Smooth muscle cell (in vitro differentiated cells): ENCODE data around the gene EXTL1. TPM values are rescaled to one million over a fixed set of nuclear protein-coding genes. Genes with fewer than 3 reads are reported as not detected.

Source experiments
- DNase-seq: peaks from one replicate; lab custom pipeline; 2025; ENCODE audit not compliant: unreplicated experiment; lab: John Stamatoyannopoulos, UW
- H2AFZ ChIP-seq: fragments of 200-600 bp; sonication (generic); 2 replicates; pipeline ENCODE4 v1.6.0; 2016; ENCODE audit warnings: antibody characterized with exemption, low read depth, mild to moderate bottlenecking
- H3F3A ChIP-seq: fragments of 200-600 bp; sonication (generic); 2 replicates; pipeline ENCODE4 v1.6.0; 2017; ENCODE audit warnings: antibody characterized with exemption, low read depth
- H3K27ac ChIP-seq: fragments of 200-600 bp; sonication (generic); 2 replicates; pipeline ENCODE4 v1.5.1; 2016; ENCODE audit warnings: low read depth, mild to moderate bottlenecking
- H3K27me3 ChIP-seq: fragments of 200-600 bp; sonication (generic); 2 replicates; pipeline ENCODE4 v1.6.1; 2016; ENCODE audit warnings: low read depth, mild to moderate bottlenecking
- H3K36me3 ChIP-seq: fragments of 200-600 bp; sonication (generic); 2 replicates; pipeline ENCODE4 v1.5.1; 2016; ENCODE audit warnings: low read depth
- H3K4me1 ChIP-seq: fragments of 200-600 bp; sonication (generic); 2 replicates; pipeline ENCODE4 v1.5.1; 2016; ENCODE audit warnings: low read depth
- H3K4me2 ChIP-seq: fragments of 200-600 bp; sonication (generic); 2 replicates; pipeline ENCODE4 v1.6.0; 2016; ENCODE audit warnings: mild to moderate bottlenecking
- H3K4me3 ChIP-seq: fragments of 200-600 bp; sonication (generic); 2 replicates; pipeline ENCODE4 v1.5.1; 2016; ENCODE audit warnings: mild to moderate bottlenecking
- H3K79me2 ChIP-seq: fragments of 200-600 bp; sonication (generic); 2 replicates; pipeline ENCODE4 v1.6.0; 2016; ENCODE audit warnings: low read depth, mild to moderate bottlenecking
- H3K9ac ChIP-seq: fragments of 200-600 bp; sonication (generic); 2 replicates; pipeline ENCODE4 v1.6.0; 2016; ENCODE audit warnings: low read depth
- H3K9me3 ChIP-seq: fragments of 200-600 bp; sonication (generic); replicated peaks from 2 replicates; pipeline ENCODE4 v1.5.1; 2016; ENCODE audit warnings: low read depth
- H4K20me1 ChIP-seq: fragments of 200-600 bp; sonication (generic); 2 replicates; pipeline ENCODE4 v1.6.0; 2016; ENCODE audit warnings: low read depth
- CTCF ChIP-seq: fragments of 200-600 bp; sonication (generic); IDR thresholded peaks from 2 replicates; pipeline ENCODE4 v1.5.1; 2017; ENCODE audit warnings: borderline replicate concordance, mild to moderate bottlenecking, antibody characterized with exemption; ENCODE audit not compliant: insufficient read depth, poor library complexity, severe bottlenecking
- WGBS: methylation state at CpG from one replicate; pipeline ENCODE4 v1.1.7; 2016; ENCODE audit warnings: low lambda C conversion rate; 5-methylcytosine and 5-hydroxymethylcytosine counted together
- polyA plus RNA-seq: library from polyadenylated mRNA; unstranded; fragments of >200 nt; fragmentation: Nextera tagmentation; extraction: Ambion mirVana; gene quantifications from 2 replicates; pipeline ENCODE4 v1.2.1, GENCODE V29; 2016
- total RNA-seq: library from RNA; depleted of rRNA; stranded (reverse); fragments of >200 nt; gene quantifications from 2 replicates; pipeline ENCODE4 v1.2.3, GENCODE V29; 2014

The EXTL1 gene
- total and polyA plus RNA-seq, 2 experiments from 2014 or later = 11.2 to 25.8 TPM

- no peaks in the 10 kb centered on the region for H3F3A ChIP-seq
- no peak overlapping the region for H2AFZ ChIP-seq
- no peaks in the 10 kb centered on the region for H3K79me2 ChIP-seq
- peaks cover 3% of the 10 kb centered on the region for H3K4me1 ChIP-seq
- no peaks in the 10 kb centered on the region for H4K20me1 ChIP-seq
- H3K9me3 ChIP-seq = no peaks in the 10 kb centered on the region
- H3K4me3 ChIP-seq = no peak overlapping the region
- no peaks in the 10 kb centered on the region for H3K36me3 ChIP-seq
- H3K9ac ChIP-seq = no peak overlapping the region
- DNase-seq = no peak
- peaks cover 14% of the 10 kb centered on the region for H3K27me3 ChIP-seq
- H3K27ac ChIP-seq = no peak overlapping the region
- 96% methylated on average over 6 of the region's 6 CpGs for WGBS
- H3K4me2 ChIP-seq = no peak overlapping the region
- TF ChIP-seq CTCF = no peak
Measured at GRCh38 chr1:26038904-26039303, 17.3 kb downstream of the EXTL1 start.

- Histone ChIP-seq H3K4me3 (no peak overlapping the region), H3K27me3 (peaks cover 39% of the 10 kb centered on the region), H3K4me2 (no peak overlapping the region), H3K27ac (no peak overlapping the region), H3F3A (no peaks in the 10 kb centered on the region), H3K4me1 (peaks cover 9% of the 10 kb centered on the region), H3K79me2 (no peaks in the 10 kb centered on the region), H3K36me3 (no peaks in the 10 kb centered on the region), H4K20me1 (no peaks in the 10 kb centered on the region), H3K9me3 (no peaks in the 10 kb centered on the region), H2AFZ (no peak overlapping the region), H3K9ac (no peak overlapping the region)
- WGBS = 94% methylated on average over 7 of the region's 7 CpGs
- TF ChIP-seq CTCF = no peak
- DNase-seq = no peak
Measured at GRCh38 chr1:26041401-26041800, 19.8 kb downstream of the EXTL1 start.

- H3K9me3 ChIP-seq = no peaks in the 10 kb centered on the region
- no peak overlapping the region for H3K9ac ChIP-seq
- TF ChIP-seq CTCF = no peak
- no peak overlapping the region for H2AFZ ChIP-seq
- no peaks in the 10 kb centered on the region for H3K36me3 ChIP-seq
- H3F3A ChIP-seq = no peaks in the 10 kb centered on the region
- peaks cover 9% of the 10 kb centered on the region for H3K4me1 ChIP-seq
- H3K27ac ChIP-seq = no peak overlapping the region
- H3K4me3 ChIP-seq = no peak overlapping the region
- no peaks in the 10 kb centered on the region for H3K79me2 ChIP-seq
- H3K4me2 ChIP-seq = no peak overlapping the region
- no peak for DNase-seq
- peaks cover 44% of the 10 kb centered on the region for H3K27me3 ChIP-seq
- WGBS = 80% methylated on average over 4 of the region's 4 CpGs
- H4K20me1 ChIP-seq = no peaks in the 10 kb centered on the region
Measured at GRCh38 chr1:26041978-26042377, 20.4 kb downstream of the EXTL1 start.

- H3K27ac ChIP-seq = no peak overlapping the region
- no peak for DNase-seq
- peaks cover 9% of the 10 kb centered on the region for H3K4me1 ChIP-seq
- H3K9me3 ChIP-seq = no peaks in the 10 kb centered on the region
- no peak for TF ChIP-seq CTCF
- WGBS = 79% methylated on average over 2 of the region's 2 CpGs
- H4K20me1 ChIP-seq = no peaks in the 10 kb centered on the region
- H3F3A ChIP-seq = no peaks in the 10 kb centered on the region
- H2AFZ ChIP-seq = no peak overlapping the region
- no peak overlapping the region for H3K4me3 ChIP-seq
- no peaks in the 10 kb centered on the region for H3K36me3 ChIP-seq
- H3K79me2 ChIP-seq = no peaks in the 10 kb centered on the region
- H3K9ac ChIP-seq = no peak overlapping the region
- no peak overlapping the region for H3K4me2 ChIP-seq
- H3K27me3 ChIP-seq = peaks cover 62% of the 10 kb centered on the region
Measured at GRCh38 chr1:26043765-26044164, 22.2 kb downstream of the EXTL1 start.
